ACC112 (cell line): Measurements from ENCODE around the gene RUNX1.
A peak's percentile ranks its signal among the peaks of the same experiment; 100 is the strongest.

Source experiments
- H2AFZ ChIP-seq: fragments of 200-600 bp; sonication (generic); one replicate; pipeline ENCODE4 v1.6.0; 2017; ENCODE audit warnings: antibody characterized with exemption, low read length; ENCODE audit not compliant: unreplicated experiment
- H3K27ac ChIP-seq: fragments of 200-600 bp; sonication (generic); 2 replicates; pipeline ENCODE4 v1.5.1; 2014; ENCODE audit warnings: low read depth, mild to moderate bottlenecking, antibody characterized with exemption, low read length, moderate library complexity
- H3K27me3 ChIP-seq: fragments of 200-600 bp; sonication (generic); 2 replicates; pipeline ENCODE4 v1.6.1; 2014; ENCODE audit warnings: mild to moderate bottlenecking, antibody characterized with exemption, low read length, moderate library complexity, mixed read lengths; ENCODE audit not compliant: insufficient read depth
- H3K36me3 ChIP-seq: fragments of 200-600 bp; sonication (generic); 2 replicates; pipeline ENCODE4 v1.6.1; 2016; ENCODE audit warnings: mild to moderate bottlenecking, antibody characterized with exemption, low read length, moderate library complexity, mixed read lengths; ENCODE audit not compliant: insufficient read depth
- H3K4me1 ChIP-seq: fragments of 200-600 bp; sonication (generic); one replicate; pipeline ENCODE4 v1.6.1; 2016; ENCODE audit warnings: low read length, mixed read lengths; ENCODE audit not compliant: insufficient read depth, unreplicated experiment, control insufficient read depth
- H3K4me3 ChIP-seq: fragments of 200-600 bp; sonication (generic); 2 replicates; pipeline ENCODE4 v1.5.1; 2014; ENCODE audit warnings: mild to moderate bottlenecking, low read depth, low read length
- H3K79me2 ChIP-seq: fragments of 200-600 bp; sonication (generic); one replicate; pipeline ENCODE4 v1.6.0; 2016; ENCODE audit warnings: low read length; ENCODE audit not compliant: control insufficient read depth, unreplicated experiment, insufficient read depth

Gene RUNX1

GRCh38 chr21:34887725-34888568 is 161.2 kb downstream of the RUNX1 start:
- no peak overlapping the region for H2AFZ ChIP-seq
- H3K4me1 ChIP-seq = peaks cover 5% of the 10 kb centered on the region
- peak overlapping the region; percentile 99 for H3K27ac ChIP-seq
- peak overlapping the region; percentile 94 for H3K4me3 ChIP-seq
- H3K79me2 ChIP-seq = peaks cover 53% of the 10 kb centered on the region
- no peaks in the 10 kb centered on the region for H3K27me3 ChIP-seq
- H3K36me3 ChIP-seq = peaks cover 7% of the 10 kb centered on the region; the same call in 1 of the 2 replicates

DNA sequence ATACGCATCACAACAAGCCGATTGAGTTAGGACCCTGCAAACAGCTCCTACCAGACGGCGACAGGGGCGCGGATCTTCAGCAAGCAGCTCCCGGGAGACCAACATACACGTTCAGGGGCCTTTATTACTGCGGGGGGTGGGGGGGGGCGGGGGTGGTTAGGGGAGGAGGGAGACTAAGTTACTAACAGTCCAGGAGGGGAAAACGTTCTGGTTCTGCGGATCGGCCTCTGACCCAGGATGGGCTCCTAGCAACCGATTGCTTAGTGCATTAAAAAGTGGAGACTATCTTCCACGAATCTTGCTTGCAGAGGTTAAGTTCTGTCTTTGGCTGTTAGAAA is 162.0 kb downstream of the RUNX1 start:
- Histone ChIP-seq H3K27ac (peak overlapping the region; percentile 99), H3K36me3 (peaks cover 7% of the 10 kb centered on the region; the same call in 1 of the 2 replicates), H3K27me3 (no peaks in the 10 kb centered on the region), H3K4me1 (peaks cover 9% of the 10 kb centered on the region), H3K4me3 (peak overlapping the region; percentile 94), H3K79me2 (peaks cover 62% of the 10 kb centered on the region), H2AFZ (no peak overlapping the region)

DNA sequence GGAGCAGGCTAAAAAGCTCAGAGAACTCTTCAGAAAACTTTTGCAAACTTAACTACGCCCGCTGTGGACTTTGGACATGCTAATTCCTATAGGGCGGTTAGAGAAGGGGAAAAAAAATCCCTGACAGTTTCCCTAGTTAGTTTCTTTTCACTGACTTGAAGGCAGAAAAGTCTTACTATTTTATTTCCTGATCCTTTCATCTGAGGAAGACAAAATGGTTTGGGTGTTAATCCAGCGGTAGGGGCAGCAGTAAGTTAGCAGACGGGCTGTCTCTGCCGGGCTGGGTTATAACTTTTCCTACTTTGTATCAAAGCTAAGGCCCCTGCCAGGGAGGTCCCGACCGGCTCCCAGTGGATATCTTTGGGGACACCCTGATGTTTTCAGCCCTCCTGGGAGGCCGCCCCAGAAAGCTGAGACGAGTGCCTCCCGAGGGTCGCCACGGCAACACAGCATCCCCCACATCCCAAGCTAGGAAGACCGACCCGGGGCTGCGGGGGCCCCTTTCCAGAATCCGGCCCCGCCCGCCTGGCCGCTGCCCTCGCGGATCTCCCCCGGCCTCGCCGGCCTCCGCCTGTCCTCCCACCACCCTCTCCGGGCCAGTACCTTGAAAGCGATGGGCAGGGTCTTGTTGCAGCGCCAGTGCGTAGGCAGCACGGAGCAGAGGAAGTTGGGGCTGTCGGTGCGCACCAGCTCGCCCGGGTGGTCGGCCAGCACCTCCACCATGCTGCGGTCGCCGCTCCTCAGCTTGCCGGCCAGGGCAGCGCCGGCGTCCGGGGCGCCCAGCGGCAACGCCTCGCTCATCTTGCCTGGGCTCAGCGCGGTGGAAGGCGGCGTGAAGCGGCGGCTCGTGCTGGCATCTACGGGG is 162.6 kb downstream of the RUNX1 start:
- H3K79me2 ChIP-seq = peaks cover 67% of the 10 kb centered on the region
- H3K27ac ChIP-seq = peak overlapping the region; percentile 99

GRCh38 chr21:34885626-34886239 is 163.4 kb downstream of the RUNX1 start:
- H3K4me3 ChIP-seq = peak overlapping the region; percentile 94
- H3K27ac ChIP-seq = peak overlapping the region; percentile 99
- peaks cover 74% of the 10 kb centered on the region for H3K79me2 ChIP-seq
- peaks cover 19% of the 10 kb centered on the region for H3K4me1 ChIP-seq
- no peak overlapping the region for H2AFZ ChIP-seq
- H3K27me3 ChIP-seq = no peaks in the 10 kb centered on the region
- peaks cover 7% of the 10 kb centered on the region; the same call in 1 of the 2 replicates for H3K36me3 ChIP-seq

More for the DNA sequence above, 162.6 kb downstream of the RUNX1 start:
- Histone ChIP-seq H2AFZ (no peak overlapping the region), H3K36me3 (peaks cover 7% of the 10 kb centered on the region; the same call in 1 of the 2 replicates), H3K27me3 (no peaks in the 10 kb centered on the region), H3K4me3 (peak overlapping the region; percentile 94), H3K4me1 (peaks cover 11% of the 10 kb centered on the region)

DNA sequence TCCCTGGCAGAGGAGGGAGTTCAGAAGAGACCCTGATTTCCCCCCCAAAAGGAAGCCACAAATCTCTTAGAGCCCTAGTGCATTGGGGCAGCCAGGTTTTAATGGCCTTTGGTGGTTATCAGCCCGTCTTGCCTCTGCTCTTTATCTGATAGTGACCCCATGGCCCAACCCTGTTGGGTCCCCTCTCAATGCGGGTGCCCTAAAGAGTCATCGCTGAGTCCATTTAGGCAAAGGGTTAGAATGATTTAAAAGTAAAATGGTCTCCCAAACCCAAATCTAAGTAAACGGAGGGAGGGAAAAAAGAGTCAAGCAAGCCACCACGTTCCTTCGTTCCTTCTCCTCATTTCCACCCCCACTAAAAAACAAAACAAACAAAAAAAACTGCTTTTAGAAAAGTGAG is 164.0 kb downstream of the RUNX1 start:
- Histone ChIP-seq H3K36me3 (peaks cover 11% of the 10 kb centered on the region; the same call in 1 of the 2 replicates), H3K27ac (peak overlapping the region; percentile 99), H3K27me3 (no peaks in the 10 kb centered on the region), H3K79me2 (peaks cover 80% of the 10 kb centered on the region), H3K4me1 (peaks cover 25% of the 10 kb centered on the region), H3K4me3 (peak overlapping the region; percentile 94), H2AFZ (no peak overlapping the region)

DNA sequence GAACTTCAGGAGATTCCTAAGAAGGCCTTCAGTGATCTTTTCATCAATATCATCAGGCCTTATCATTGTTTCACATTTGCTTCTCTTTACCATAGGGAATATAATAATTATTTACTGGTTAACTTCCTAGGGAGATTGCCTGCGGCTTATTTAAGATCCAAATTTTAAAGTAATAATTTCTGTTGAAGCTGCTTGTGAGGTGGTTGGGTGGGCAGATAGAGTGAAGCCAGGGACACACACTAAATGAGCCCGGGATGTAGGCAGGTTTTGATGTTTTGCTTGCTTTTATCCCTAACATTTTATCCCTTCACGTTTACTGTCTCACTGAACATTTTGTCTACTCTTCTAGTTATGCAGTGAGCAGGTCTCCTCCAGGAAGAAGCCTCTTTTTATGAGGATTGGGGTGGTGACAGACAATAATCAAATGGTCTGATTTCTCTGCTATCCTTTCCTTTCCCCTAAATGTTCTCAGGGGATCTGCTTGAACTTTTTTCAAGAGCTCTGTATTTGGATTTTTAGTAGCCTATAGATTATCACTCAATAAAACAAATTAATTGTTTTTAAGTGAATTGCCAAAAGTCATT is 164.7 kb downstream of the RUNX1 start:
- Histone ChIP-seq H3K4me1 (peaks cover 32% of the 10 kb centered on the region), H3K27ac (peak overlapping the region; percentile 99), H3K79me2 (peaks cover 87% of the 10 kb centered on the region), H3K36me3 (peaks cover 18% of the 10 kb centered on the region), H3K27me3 (no peaks in the 10 kb centered on the region), H2AFZ (no peak overlapping the region), H3K4me3 (peak overlapping the region; percentile 94)

DNA sequence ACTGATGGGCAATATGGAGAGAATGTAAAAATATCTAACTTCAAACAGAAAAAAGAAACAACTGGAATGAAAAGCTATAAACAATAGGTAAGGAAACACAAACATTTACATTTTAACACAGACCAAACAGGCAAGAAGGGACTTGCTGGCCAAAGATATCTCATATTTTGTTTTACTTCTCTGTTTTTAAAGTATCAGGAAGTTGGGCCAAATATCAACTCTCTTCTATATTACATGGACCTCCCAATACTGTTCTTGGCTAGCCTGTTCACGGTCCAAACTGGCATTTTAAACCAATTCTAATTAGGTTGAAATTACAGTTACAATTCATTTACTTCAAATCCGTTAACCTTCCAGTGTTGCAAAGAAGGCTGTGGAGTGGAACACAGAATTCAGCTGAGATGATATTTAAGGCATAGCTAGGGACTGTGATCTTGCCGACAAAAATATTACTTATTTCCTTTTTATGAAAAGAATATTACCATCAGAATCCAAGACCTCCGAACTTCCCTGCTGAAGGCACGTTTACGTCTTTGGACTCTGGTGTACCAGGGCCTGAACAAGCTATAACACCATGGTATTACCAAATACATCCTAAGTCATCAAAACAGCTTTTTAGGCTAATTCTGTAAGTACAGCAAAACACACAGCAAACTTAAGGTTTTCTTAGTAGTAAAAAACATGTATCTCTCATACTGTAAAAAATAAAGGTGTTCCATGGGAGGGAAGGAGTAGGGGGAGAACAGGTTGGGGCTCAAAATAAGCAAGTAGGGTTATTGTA is 165.4 kb downstream of the RUNX1 start:
- H2AFZ ChIP-seq = no peak overlapping the region
- H3K36me3 ChIP-seq = peaks cover 23% of the 10 kb centered on the region
- peak overlapping the region; percentile 94 for H3K4me3 ChIP-seq
- H3K27ac ChIP-seq = peak overlapping the region; percentile 99
- H3K4me1 ChIP-seq = peaks cover 38% of the 10 kb centered on the region
- no peaks in the 10 kb centered on the region for H3K27me3 ChIP-seq
- H3K79me2 ChIP-seq = peaks cover 94% of the 10 kb centered on the region

GRCh38 chr21:34882719-34883131 is 166.4 kb downstream of the RUNX1 start:
- peaks cover 97% of the 10 kb centered on the region for H3K79me2 ChIP-seq
- peaks cover 45% of the 10 kb centered on the region for H3K4me1 ChIP-seq
- H3K27me3 ChIP-seq = no peaks in the 10 kb centered on the region
- H3K27ac ChIP-seq = peak overlapping the region; percentile 99
- no peak overlapping the region for H2AFZ ChIP-seq
- peak overlapping the region; percentile 94 for H3K4me3 ChIP-seq
- peaks cover 29% of the 10 kb centered on the region for H3K36me3 ChIP-seq

DNA sequence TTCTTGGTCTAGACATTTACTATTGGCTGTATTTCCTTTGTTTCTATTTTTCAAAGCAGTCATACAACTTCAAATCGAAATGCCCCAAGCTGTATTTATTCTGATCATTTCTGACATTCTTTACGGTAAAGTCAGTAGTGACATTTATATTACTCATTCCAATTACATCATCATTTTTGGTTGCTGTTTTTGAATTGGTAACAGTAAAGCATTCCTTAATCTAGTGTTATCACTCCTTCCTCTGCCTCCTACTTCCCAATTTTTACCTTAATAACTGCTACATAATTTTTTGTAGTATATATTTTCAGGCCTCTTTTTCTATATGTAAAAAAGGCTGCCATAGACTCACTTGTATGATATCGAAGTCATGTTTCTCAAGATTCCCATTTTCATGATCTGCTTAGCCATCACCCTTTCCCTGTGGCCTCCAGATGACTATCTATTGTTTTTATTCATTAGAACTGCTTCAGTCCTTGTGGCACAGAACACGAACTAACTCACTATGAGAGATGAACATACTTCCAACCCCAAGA is 167.2 kb downstream of the RUNX1 start:
- H3K27ac ChIP-seq = peak overlapping the region; percentile 99
- H3K79me2 ChIP-seq = peaks cover 97% of the 10 kb centered on the region
- no peaks in the 10 kb centered on the region for H3K27me3 ChIP-seq
- no peak overlapping the region for H2AFZ ChIP-seq
- H3K4me3 ChIP-seq = peak overlapping the region; percentile 94
- H3K36me3 ChIP-seq = peaks cover 36% of the 10 kb centered on the region
- peaks cover 53% of the 10 kb centered on the region for H3K4me1 ChIP-seq
